Measurements from ENCODE around the gene RHEBL1.

Gene RHEBL1

GRCh38 chr12:49069507-49070346 is at the start of gene RHEBL1:
RHEBL1 (minus strand) TSS chr12:49069979; CDS start chr12:49069785, 194 bp downstream.
- peak; percentile 95 to 100 (median 98) for DNase-seq (ENCODE audit: low read depth in 2 of 3, low spot score in 2 of 3)

GRCh38 chr12:49111206-49111605 is 41.4 kb upstream of the RHEBL1 start:
- DNase-seq (ENCODE audit: low read depth in 2 of 3, low spot score in 2 of 3), result no peak

GRCh38 chr12:49110464-49111155 is 40.8 kb upstream of the RHEBL1 start, which contains the start of gene LMBR1L:
LMBR1L (minus strand) TSS chr12:49110847; CDS start chr12:49110555, 292 bp downstream.
- peak; percentile 81 to 89 (median 88) for DNase-seq (ENCODE audit: low read depth in 2 of 3, low spot score in 2 of 3)

- no peak for DNase-seq (ENCODE audit: low read depth in 2 of 3, low spot score in 2 of 3)
These were observed 40.1 kb upstream of the RHEBL1 start for GRCh38 chr12:49109641-49110463.

- DNase-seq (ENCODE audit: low read depth in 2 of 3, low spot score in 2 of 3), result no peak
These were observed 39.2 kb upstream of the RHEBL1 start for GRCh38 chr12:49108958-49109404.

GRCh38 chr12:49105504-49106084 is 35.8 kb upstream of the RHEBL1 start:
- DNase-seq (ENCODE audit: low read depth in 2 of 3, low spot score in 2 of 3), result no peak

GRCh38 chr12:49104822-49105221 is 35.0 kb upstream of the RHEBL1 start:
- DNase-seq (ENCODE audit: low read depth in 2 of 3, low spot score in 2 of 3), result no peak

GRCh38 chr12:49100380-49100779 is 30.6 kb upstream of the RHEBL1 start:
- no peak for DNase-seq (ENCODE audit: low read depth in 2 of 3, low spot score in 2 of 3)

- no peak for DNase-seq (ENCODE audit: low read depth in 2 of 3, low spot score in 2 of 3)
These were observed 28.9 kb upstream of the RHEBL1 start for GRCh38 chr12:49098703-49099102.

- DNase-seq (ENCODE audit: low read depth in 2 of 3, low spot score in 2 of 3), result no peak
These were observed 28.3 kb upstream of the RHEBL1 start for GRCh38 chr12:49098035-49098451.

GRCh38 chr12:49097381-49097780 is 27.6 kb upstream of the RHEBL1 start:
- no peak for DNase-seq (ENCODE audit: low read depth in 2 of 3, low spot score in 2 of 3)

GRCh38 chr12:49094975-49095365 is 25.2 kb upstream of the RHEBL1 start:
- DNase-seq (ENCODE audit: low read depth in 2 of 3, low spot score in 2 of 3), result no peak

- DNase-seq (ENCODE audit: low read depth in 2 of 3, low spot score in 2 of 3), result no peak
These were observed 24.6 kb upstream of the RHEBL1 start, which contains the start of gene DHH for GRCh38 chr12:49094160-49094974. DHH (minus strand) TSS chr12:49094801; CDS start chr12:49094512, 289 bp downstream.

- no peak for DNase-seq (ENCODE audit: low read depth in 2 of 3, low spot score in 2 of 3)
These were observed 24.0 kb upstream of the RHEBL1 start for GRCh38 chr12:49093792-49094159.

GRCh38 chr12:49092816-49093406 is 23.1 kb upstream of the RHEBL1 start:
- no peak for DNase-seq (ENCODE audit: low read depth in 2 of 3, low spot score in 2 of 3)

GRCh38 chr12:49092086-49092815 is 22.5 kb upstream of the RHEBL1 start:
- DNase-seq (ENCODE audit: low read depth in 2 of 3, low spot score in 2 of 3), result no peak

- DNase-seq (ENCODE audit: low read depth in 2 of 3, low spot score in 2 of 3), result no peak
These were observed 22.0 kb upstream of the RHEBL1 start for GRCh38 chr12:49091836-49092085.

GRCh38 chr12:49091056-49091835 is 21.5 kb upstream of the RHEBL1 start:
- no peak for DNase-seq (ENCODE audit: low read depth in 2 of 3, low spot score in 2 of 3)
